ENCODE data around the gene TMTC1. TPM values are rescaled to one million over a fixed set of nuclear protein-coding genes. Genes with fewer than 3 reads are reported as not detected.

The TMTC1 gene
- total and polyA plus RNA-seq, 2 donors (not counting 1 experiment from before 2014, with no cell fraction given): not detected

- Histone ChIP-seq H3K27ac (ENCODE audit: low read length in 2 of 2) (no peak overlapping the region), H3K79me2 (ENCODE audit: control insufficient read depth, insufficient read depth, low read length) (no peaks in the 10 kb centered on the region), H4K20me1 (ENCODE audit: control insufficient read depth, insufficient read depth, low read length, poor library complexity, severe bottlenecking) (no peaks in the 10 kb centered on the region), H3K4me2 (replicated peaks; ENCODE audit: low read depth, low read length, poor library complexity, severe bottlenecking) (no peak overlapping the region), H3K36me3 (replicated peaks in 1 of 2; ENCODE audit: control extremely low read depth in 1 of 2, control insufficient read depth in 1 of 2, extremely low read depth in 1 of 2, insufficient read depth in 2 of 2, low read length in 1 of 2) (no peaks in the 10 kb centered on the region), H2AFZ (ENCODE audit: insufficient read depth, low read depth, low read length, poor library complexity, severe bottlenecking) (no peak overlapping the region), H3K9me3 (ENCODE audit: control extremely low read depth in 1 of 3, control insufficient read depth in 2 of 3, insufficient read depth in 1 of 3, low read length in 2 of 3) (no peaks in the 10 kb centered on the region), H3K27me3 (replicated peaks in 1 of 4; ENCODE audit: control extremely low read depth in 1 of 4, control insufficient read depth in 3 of 4, insufficient read depth in 4 of 4, low read length in 3 of 4) (no peaks in the 10 kb centered on the region), H3K9ac (ENCODE audit: low read length) (no peak overlapping the region), H3K4me1 (ENCODE audit: control insufficient read depth in 2 of 2, insufficient read depth in 2 of 2, low read length in 2 of 2) (no peaks in the 10 kb centered on the region), H3K4me3 (ENCODE audit: control extremely low read depth in 1 of 5, extremely low read depth in 1 of 5, insufficient read depth in 1 of 5, low read depth in 2 of 5, low read length in 4 of 5) (no peak overlapping the region)
- WGBS (ENCODE audit: insufficient coverage): no CpG with 5 or more reads among the region's 2 CpGs
- ChIA-PET POLR2A (no interaction called here), CTCF (no interaction called here)
- Mint-ChIP-seq H3K27me3 (no peaks in the 10 kb centered on the region), H3K4me3 (no peak overlapping the region), H3K4me1 (no peaks in the 10 kb centered on the region), H3K9me3 (ENCODE audit: insufficient read depth) (no peaks in the 10 kb centered on the region), H3K27ac (no peak overlapping the region)
- intact Hi-C loops (cut with micrococcal nuclease): no loop called here
- ATAC-seq (ENCODE audit: low read depth) (no peak), DNase-seq (no peak)
- TF ChIP-seq, protein P1, sequence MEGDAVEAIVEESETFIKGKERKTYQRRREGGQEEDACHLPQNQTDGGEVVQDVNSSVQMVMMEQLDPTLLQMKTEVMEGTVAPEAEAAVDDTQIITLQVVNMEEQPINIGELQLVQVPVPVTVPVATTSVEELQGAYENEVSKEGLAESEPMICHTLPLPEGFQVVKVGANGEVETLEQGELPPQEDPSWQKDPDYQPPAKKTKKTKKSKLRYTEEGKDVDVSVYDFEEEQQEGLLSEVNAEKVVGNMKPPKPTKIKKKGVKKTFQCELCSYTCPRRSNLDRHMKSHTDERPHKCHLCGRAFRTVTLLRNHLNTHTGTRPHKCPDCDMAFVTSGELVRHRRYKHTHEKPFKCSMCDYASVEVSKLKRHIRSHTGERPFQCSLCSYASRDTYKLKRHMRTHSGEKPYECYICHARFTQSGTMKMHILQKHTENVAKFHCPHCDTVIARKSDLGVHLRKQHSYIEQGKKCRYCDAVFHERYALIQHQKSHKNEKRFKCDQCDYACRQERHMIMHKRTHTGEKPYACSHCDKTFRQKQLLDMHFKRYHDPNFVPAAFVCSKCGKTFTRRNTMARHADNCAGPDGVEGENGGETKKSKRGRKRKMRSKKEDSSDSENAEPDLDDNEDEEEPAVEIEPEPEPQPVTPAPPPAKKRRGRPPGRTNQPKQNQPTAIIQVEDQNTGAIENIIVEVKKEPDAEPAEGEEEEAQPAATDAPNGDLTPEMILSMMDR (IDR thresholded peaks at IDR 0.05): no peak
- TF ChIP-seq EZH2 (IDR thresholded peaks at IDR 0.05; ENCODE audit: borderline replicate concordance, insufficient read depth, low read depth, low read length, poor library complexity, severe bottlenecking): no peak
Measured at GRCh38 chr12:29759950-29760349, 23.8 kb downstream of the TMTC1 start.

DNA sequence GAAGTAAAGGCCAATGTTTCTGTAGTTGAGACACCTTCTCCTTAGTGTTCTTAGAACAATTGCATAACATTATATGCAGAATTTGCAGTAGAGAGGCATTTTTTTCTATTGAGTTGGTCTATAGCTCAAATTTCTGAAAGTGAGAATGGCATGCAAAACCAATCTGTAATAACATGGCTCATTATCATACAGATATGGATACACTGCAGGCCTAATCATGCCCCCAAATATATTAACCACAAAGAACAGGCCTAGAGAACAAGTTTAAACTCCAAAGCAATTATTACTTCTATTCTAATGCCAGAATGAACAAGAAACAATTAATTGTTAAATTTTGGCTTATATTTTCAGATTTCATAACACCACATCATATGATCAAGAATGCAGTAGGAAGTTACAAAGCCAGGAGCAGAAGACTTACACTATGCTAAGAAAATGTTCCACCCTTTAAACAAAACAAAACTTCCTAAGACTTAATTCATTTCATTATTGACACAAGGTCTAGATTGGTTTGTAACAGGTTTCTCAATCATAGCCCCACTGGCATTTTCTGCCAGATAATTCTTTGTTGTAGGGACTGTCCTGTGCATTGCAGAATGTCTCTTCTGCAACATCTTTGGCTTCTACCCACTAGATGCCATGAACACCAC is 26.9 kb downstream of the TMTC1 start:
- intact Hi-C loops (cut with micrococcal nuclease): no loop called here
- Histone ChIP-seq H2AFZ (ENCODE audit: insufficient read depth, low read depth, low read length, poor library complexity, severe bottlenecking) (no peak overlapping the region), H3K9ac (ENCODE audit: low read length) (no peak overlapping the region), H3K4me1 (ENCODE audit: control insufficient read depth in 2 of 2, insufficient read depth in 2 of 2, low read length in 2 of 2) (no peaks in the 10 kb centered on the region), H3K27ac (ENCODE audit: low read length in 2 of 2) (no peak overlapping the region), H3K4me2 (replicated peaks; ENCODE audit: low read depth, low read length, poor library complexity, severe bottlenecking) (no peak overlapping the region), H3K9me3 (ENCODE audit: control extremely low read depth in 1 of 3, control insufficient read depth in 2 of 3, insufficient read depth in 1 of 3, low read length in 2 of 3) (peaks cover 0 to 2% (median 0%) of the 10 kb centered on the region in 3 donors), H4K20me1 (ENCODE audit: control insufficient read depth, insufficient read depth, low read length, poor library complexity, severe bottlenecking) (no peaks in the 10 kb centered on the region), H3K36me3 (replicated peaks in 1 of 2; ENCODE audit: control extremely low read depth in 1 of 2, control insufficient read depth in 1 of 2, extremely low read depth in 1 of 2, insufficient read depth in 2 of 2, low read length in 1 of 2) (no peaks in the 10 kb centered on the region), H3K79me2 (ENCODE audit: control insufficient read depth, insufficient read depth, low read length) (no peaks in the 10 kb centered on the region), H3K27me3 (replicated peaks in 1 of 4; ENCODE audit: control extremely low read depth in 1 of 4, control insufficient read depth in 3 of 4, insufficient read depth in 4 of 4, low read length in 3 of 4) (no peaks in the 10 kb centered on the region), H3K4me3 (ENCODE audit: control extremely low read depth in 1 of 5, extremely low read depth in 1 of 5, insufficient read depth in 1 of 5, low read depth in 2 of 5, low read length in 4 of 5) (no peak overlapping the region)
- ATAC-seq (ENCODE audit: low read depth) (no peak), DNase-seq (no peak)
- no peak overlapping the region for H3K27ac Mint-ChIP-seq
- no peaks in the 10 kb centered on the region for H3K4me1 Mint-ChIP-seq
- POLR2A ChIA-PET: no interaction called here
- H3K4me3 Mint-ChIP-seq: no peak overlapping the region
- H3K9me3 Mint-ChIP-seq (ENCODE audit: insufficient read depth): no peaks in the 10 kb centered on the region
- H3K27me3 Mint-ChIP-seq: no peaks in the 10 kb centered on the region
- CTCF ChIA-PET: no interaction called here
- TF ChIP-seq, protein P1 (IDR thresholded peaks at IDR 0.05): no peak
- no peak for TF ChIP-seq EZH2 (IDR thresholded peaks at IDR 0.05; ENCODE audit: borderline replicate concordance, insufficient read depth, low read depth, low read length, poor library complexity, severe bottlenecking)

Measured in B cell (primary cell).